ENCODE data around the gene CRISPLD2. TPM values are rescaled to one million over a fixed set of nuclear protein-coding genes. Genes with fewer than 3 reads are reported as not detected.
A peak's percentile ranks its signal among the peaks of the same experiment; 100 is the strongest.

CRISPLD2 gene
- total RNA-seq, 3 donors from 2014 or later: 94.7 to 386 (median 216) TPM

DNA sequence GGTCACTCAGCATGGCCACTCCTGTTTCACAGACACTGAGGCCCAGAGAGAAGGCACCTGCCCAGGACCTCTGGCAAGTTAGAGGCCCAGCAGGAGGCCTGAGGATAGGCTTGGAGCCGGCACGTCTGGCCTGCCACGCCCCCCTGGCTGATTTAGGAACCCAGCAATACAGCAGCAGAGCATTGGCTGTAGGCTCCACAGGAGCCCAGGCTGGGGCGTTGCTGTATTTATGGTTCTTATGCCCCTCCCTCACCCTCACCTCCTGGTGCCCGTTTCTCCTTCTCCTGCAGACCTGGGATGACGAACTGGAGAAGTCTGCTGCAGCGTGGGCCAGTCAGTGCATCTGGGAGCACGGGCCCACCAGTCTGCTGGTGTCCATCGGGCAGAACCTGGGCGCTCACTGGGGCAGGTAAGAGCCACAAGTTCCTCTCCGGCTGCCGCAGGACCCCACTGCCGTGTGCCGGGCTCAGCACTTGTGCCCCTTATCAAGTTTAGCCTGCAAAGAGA lies 25.8 kb downstream of the CRISPLD2 start:
- Histone ChIP-seq H3K27ac (no peak overlapping the region), H3K9me3 (no peaks in the 10 kb centered on the region), H3K4me3 (no peak overlapping the region), H3K4me1 (no peaks in the 10 kb centered on the region), H3K36me3 (no peaks in the 10 kb centered on the region), H3K27me3 (no peaks in the 10 kb centered on the region)
- TF ChIP-seq POLR2AphosphoS5 (IDR thresholded peaks at IDR 0.05) (no peak), POLR2A (IDR thresholded peaks at IDR 0.05) (no peak)
- TF ChIP-seq, protein P1, sequence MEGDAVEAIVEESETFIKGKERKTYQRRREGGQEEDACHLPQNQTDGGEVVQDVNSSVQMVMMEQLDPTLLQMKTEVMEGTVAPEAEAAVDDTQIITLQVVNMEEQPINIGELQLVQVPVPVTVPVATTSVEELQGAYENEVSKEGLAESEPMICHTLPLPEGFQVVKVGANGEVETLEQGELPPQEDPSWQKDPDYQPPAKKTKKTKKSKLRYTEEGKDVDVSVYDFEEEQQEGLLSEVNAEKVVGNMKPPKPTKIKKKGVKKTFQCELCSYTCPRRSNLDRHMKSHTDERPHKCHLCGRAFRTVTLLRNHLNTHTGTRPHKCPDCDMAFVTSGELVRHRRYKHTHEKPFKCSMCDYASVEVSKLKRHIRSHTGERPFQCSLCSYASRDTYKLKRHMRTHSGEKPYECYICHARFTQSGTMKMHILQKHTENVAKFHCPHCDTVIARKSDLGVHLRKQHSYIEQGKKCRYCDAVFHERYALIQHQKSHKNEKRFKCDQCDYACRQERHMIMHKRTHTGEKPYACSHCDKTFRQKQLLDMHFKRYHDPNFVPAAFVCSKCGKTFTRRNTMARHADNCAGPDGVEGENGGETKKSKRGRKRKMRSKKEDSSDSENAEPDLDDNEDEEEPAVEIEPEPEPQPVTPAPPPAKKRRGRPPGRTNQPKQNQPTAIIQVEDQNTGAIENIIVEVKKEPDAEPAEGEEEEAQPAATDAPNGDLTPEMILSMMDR (IDR thresholded peaks at IDR 0.05): no peak
- intact Hi-C loops (cut with DNase I; ENCODE audit: low total_unique reads): no loop called here
- no peak for DNase-seq (ENCODE audit: low spot score in 2 of 2)

- H3K4me1 ChIP-seq: no peaks in the 10 kb centered on the region
- TF ChIP-seq POLR2A (IDR thresholded peaks at IDR 0.05) (no peak), POLR2AphosphoS5 (IDR thresholded peaks at IDR 0.05) (no peak)
- TF ChIP-seq, protein P1 (IDR thresholded peaks at IDR 0.05): no peak
- intact Hi-C loops (cut with DNase I; ENCODE audit: low total_unique reads): no loop called here
- H3K27ac ChIP-seq: no peak overlapping the region
- no peak overlapping the region for H3K4me3 ChIP-seq
- H3K36me3 ChIP-seq: no peaks in the 10 kb centered on the region
- no peaks in the 10 kb centered on the region for H3K27me3 ChIP-seq
- no peaks in the 10 kb centered on the region for H3K9me3 ChIP-seq
- no peak for DNase-seq (ENCODE audit: low spot score in 2 of 2)
Measured at GRCh38 chr16:84847564-84848355, 28.0 kb downstream of the CRISPLD2 start.

- Histone ChIP-seq H3K36me3 (no peaks in the 10 kb centered on the region), H3K27me3 (no peaks in the 10 kb centered on the region), H3K4me1 (no peaks in the 10 kb centered on the region), H3K4me3 (no peak overlapping the region), H3K27ac (no peak overlapping the region), H3K9me3 (no peaks in the 10 kb centered on the region)
- intact Hi-C loops (cut with DNase I; ENCODE audit: low total_unique reads): no loop called here
- TF ChIP-seq POLR2AphosphoS5 (IDR thresholded peaks at IDR 0.05): no peak
- TF ChIP-seq, protein P1 (IDR thresholded peaks at IDR 0.05): no peak
- no peak for TF ChIP-seq POLR2A (IDR thresholded peaks at IDR 0.05)
- DNase-seq (ENCODE audit: low spot score in 2 of 2): no peak
Measured at GRCh38 chr16:84848986-84849634, 29.3 kb downstream of the CRISPLD2 start.

DNA sequence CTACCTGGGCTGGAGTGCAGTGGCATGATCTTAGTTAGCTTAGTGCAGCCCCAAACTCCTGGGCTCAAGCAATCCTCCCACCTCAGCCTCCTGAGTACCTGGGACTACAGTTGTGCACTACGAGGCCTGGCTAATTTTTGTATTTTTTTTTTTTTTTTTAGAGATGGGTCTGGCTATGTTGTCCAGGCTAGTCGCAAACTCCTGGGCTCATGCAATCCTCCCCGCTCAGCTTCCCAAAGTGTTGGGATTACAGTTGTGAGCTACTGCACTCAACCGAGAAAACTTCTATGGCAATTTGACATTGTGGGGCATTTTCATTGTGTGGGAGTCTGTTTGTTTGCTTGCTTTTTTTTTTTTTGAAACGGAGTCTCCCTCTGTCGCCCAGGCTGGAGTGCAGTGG lies 30.0 kb downstream of the CRISPLD2 start:
- Histone ChIP-seq H3K27me3 (no peaks in the 10 kb centered on the region), H3K4me3 (no peak overlapping the region), H3K4me1 (no peaks in the 10 kb centered on the region), H3K36me3 (no peaks in the 10 kb centered on the region), H3K9me3 (no peaks in the 10 kb centered on the region), H3K27ac (no peak overlapping the region)
- no peak for DNase-seq (ENCODE audit: low spot score in 2 of 2)
- no peak for TF ChIP-seq POLR2AphosphoS5 (IDR thresholded peaks at IDR 0.05)
- TF ChIP-seq POLR2A (IDR thresholded peaks at IDR 0.05): no peak
- TF ChIP-seq, protein P1 (IDR thresholded peaks at IDR 0.05): no peak
- intact Hi-C loops (cut with DNase I; ENCODE audit: low total_unique reads): no loop called here

GRCh38 chr16:84850714-84851113 lies 30.9 kb downstream of the CRISPLD2 start:
- no peak for DNase-seq (ENCODE audit: low spot score in 2 of 2)
- Histone ChIP-seq H3K4me1 (no peaks in the 10 kb centered on the region), H3K27me3 (no peaks in the 10 kb centered on the region), H3K27ac (peak overlapping the region in 1 of 2 donors; percentile 20), H3K4me3 (no peak overlapping the region), H3K36me3 (no peaks in the 10 kb centered on the region), H3K9me3 (no peaks in the 10 kb centered on the region)
- intact Hi-C loops (cut with DNase I; ENCODE audit: low total_unique reads): no loop called here
- TF ChIP-seq, protein P1 (IDR thresholded peaks at IDR 0.05): no peak
- no peak for TF ChIP-seq POLR2A (IDR thresholded peaks at IDR 0.05)
- no peak for TF ChIP-seq POLR2AphosphoS5 (IDR thresholded peaks at IDR 0.05)
